ENCODE results near the gene EFTUD2.

EFTUD2 gene

DNA sequence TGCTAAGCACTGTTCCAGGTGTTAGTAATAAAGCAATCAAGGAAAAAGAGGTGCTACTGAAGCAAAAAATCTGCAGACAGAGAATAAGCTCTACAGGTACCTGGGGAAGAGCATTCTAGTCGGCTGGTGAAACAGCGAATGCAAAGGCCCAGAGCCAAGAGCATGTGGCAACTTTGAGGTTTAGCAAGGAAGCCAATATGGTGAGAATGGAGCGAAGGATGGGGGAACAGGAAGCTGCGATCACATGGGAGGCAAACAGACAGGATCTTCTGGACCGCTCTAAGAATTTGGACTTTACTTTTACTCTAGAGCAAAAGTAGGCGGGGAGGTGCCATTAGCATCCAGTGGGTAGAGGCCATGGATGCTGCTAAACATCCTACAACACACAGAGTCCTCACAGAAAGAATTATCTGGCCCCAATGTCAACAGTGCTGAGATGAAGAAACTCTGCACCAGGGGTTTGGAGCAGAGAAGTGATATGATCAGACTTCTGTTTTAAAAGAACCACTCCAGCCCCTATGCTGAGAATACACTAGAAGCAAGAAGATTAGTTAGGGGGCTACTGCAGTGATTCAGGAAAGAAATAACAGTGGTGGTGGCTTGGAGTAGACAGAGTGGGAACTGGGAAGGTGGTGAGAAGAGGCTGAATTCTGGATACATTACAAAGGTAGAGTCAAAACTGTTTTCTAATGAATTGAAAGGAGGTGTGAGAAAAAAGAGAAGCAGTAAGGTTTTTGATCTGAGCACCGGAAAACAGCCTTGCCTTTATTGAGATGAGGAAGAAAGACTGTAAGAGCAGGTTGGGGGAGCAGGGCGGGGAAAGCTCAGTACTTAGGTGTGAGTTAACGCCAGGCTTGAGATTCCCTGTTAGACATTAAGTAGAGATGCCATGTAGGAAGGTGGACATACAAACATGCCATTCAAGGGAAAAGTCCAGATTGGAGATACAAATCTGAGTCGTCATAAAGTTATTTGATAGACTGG, 11.0 kb downstream of the EFTUD2 start:
- no peak for DNase-seq (ENCODE audit: low read depth in 3 of 3)

DNA sequence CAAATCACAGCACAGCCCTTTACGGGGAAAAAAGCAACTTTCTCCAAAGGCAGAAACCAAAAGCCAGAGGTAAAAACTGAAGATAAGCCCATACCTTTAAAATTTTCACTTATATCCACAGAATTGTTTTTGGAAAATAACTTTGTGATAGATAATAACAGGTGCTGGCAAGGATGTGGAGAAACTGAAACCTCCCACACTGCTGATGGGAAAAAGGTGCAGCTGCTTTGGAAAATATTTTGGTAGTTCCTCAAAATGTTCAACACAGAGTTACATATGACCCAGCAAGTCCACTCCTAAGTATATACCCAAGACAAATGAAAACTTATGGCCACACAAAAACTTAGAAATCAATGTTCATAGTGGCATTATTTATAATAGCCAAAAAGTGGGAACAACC, 12.2 kb downstream of the EFTUD2 start:
- DNase-seq (ENCODE audit: low read depth in 3 of 3) = no peak

DNA sequence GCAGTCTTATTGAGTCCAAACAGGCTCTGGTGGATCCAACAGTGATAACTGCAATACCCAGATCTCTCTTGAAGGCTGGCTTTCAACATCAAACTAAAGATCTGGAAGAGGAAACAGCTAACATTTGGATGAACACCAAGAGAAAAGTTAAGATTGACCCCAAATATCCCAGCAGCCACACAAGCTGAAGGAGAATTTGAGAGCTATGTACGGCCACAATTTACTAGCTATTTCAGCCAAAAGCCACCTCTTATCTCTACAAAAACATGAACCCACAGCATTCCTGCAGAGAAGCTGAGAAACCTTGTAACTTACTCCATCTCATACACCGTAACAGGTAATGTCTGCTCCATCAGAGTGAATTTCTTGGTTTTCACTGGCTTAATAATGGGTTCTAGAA, 14.3 kb downstream of the EFTUD2 start:
- no peak for DNase-seq (ENCODE audit: low read depth in 3 of 3)

- no peak for DNase-seq (ENCODE audit: low read depth in 3 of 3)
Observed at GRCh38 chr17:44881145-44881544, 18.1 kb downstream of the EFTUD2 start.

DNA sequence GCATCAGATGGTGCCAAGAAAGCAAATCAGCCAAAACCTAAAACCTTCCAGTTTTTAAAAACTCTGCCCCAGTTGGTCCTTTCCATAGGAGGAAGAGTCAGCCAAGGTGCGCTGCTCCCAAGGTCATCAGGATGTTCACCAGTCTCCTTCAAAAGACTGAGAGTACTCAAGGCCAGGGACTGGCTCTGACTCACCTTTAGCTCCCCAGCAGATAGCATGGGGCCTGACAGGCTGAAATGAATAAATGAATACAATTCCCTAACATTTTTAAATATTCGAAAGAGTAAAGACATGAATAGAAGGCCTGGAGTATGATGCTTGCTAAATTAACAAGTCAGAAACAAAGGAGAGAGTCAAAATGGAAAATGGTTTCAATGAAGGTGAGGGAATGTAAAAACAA, 19.2 kb downstream of the EFTUD2 start:
- DNase-seq (ENCODE audit: low read depth in 3 of 3) = no peak

DNA sequence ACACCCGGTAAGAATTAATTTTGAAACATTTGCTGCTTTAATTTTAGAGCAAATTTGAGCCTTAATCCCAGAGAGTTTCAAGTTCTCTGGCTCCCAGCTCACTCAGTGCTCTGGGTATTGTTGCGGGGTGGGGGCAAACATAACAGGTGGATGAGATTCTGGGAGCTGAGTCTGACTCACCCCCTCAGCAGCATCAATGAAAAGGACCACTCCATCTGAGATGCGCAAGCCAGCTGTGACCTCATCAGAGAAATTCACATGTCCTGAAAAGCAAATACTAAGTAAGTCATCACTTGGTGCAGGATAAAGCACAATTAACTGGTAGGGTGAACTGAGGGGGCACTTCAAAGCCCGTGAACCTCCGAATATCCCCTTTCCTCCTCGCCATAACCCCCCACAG, 19.9 kb downstream of the EFTUD2 start:
- DNase-seq (ENCODE audit: low read depth in 3 of 3) = no peak

- no peak for DNase-seq (ENCODE audit: low read depth in 3 of 3)
Observed at GRCh38 chr17:44878627-44879221, 20.5 kb downstream of the EFTUD2 start.

DNA sequence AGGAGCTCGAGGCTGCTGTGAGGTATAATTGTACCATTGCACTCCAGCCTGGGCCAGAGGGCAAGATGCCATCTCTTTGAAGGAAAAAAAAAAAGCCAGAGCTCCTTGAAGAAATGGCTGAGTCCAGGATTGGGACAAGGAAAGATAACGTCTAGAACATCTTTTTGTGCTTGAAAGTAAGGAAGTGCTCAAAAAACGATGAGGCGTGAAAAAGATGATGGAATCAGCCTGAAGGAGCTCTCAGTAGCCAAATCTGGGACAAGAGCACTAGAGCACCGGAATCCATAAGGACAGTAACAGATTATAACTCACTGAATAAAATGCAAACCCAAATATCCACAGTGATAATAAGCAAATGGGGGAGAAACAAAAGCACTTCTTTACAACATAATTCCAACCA, 22.1 kb downstream of the EFTUD2 start:
- DNase-seq (ENCODE audit: low read depth in 3 of 3) = no peak

- DNase-seq (ENCODE audit: low read depth in 3 of 3) = no peak
Observed at GRCh38 chr17:44875761-44876160, 23.5 kb downstream of the EFTUD2 start.

GRCh38 chr17:44872131-44872768, 27.0 kb downstream of the EFTUD2 start:
- no peak for DNase-seq (ENCODE audit: low read depth in 3 of 3)

DNA sequence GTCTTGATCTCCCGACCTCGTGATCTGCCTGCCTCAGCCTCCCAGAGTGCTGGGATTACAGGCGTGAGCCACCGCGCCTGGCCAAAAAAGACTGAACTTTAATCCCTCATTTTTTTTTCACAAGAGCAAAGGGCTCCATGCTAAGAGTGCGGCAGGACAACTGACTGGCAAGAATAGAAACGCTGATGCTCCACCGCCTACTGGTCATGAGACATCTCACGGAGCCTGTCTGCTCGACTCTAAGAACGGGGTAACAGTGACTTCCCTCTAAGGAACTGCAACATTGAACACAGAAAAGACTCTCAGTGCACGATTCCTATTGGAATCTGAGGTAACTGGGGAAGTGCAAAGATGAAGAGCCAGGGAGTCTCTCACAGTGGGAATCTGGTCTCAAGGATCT, 27.7 kb downstream of the EFTUD2 start:
- DNase-seq (ENCODE audit: low read depth in 3 of 3) = no peak

- no peak for DNase-seq (ENCODE audit: low read depth in 3 of 3)
Observed at GRCh38 chr17:44867841-44868240, 31.4 kb downstream of the EFTUD2 start.

- no peak for DNase-seq (ENCODE audit: low read depth in 3 of 3)
Observed at GRCh38 chr17:44865931-44866330, 33.3 kb downstream of the EFTUD2 start.

DNA sequence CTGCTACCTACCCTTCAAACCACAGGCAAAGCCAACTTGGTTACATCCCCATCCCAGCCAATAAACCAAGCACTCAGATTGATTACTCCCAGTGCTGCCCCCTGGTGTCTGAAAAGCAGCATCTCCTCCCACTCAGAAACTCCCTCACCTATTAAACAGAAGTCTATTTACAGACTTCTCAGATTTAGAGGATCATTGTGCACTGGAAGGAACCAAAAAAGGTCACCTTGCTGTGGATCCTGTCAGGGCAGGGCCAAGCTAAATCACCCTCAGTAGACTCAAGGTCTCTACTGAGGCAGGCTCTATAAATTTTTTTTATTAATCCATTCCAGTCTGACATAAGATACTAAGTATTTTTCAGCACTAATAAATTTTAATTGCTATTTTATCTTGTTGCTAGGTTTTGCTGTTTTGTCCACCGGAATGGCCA, 34.0 kb downstream of the EFTUD2 start:
- DNase-seq (ENCODE audit: low read depth in 3 of 3) = peak; percentile 40 to 60 (median 43)

DNA sequence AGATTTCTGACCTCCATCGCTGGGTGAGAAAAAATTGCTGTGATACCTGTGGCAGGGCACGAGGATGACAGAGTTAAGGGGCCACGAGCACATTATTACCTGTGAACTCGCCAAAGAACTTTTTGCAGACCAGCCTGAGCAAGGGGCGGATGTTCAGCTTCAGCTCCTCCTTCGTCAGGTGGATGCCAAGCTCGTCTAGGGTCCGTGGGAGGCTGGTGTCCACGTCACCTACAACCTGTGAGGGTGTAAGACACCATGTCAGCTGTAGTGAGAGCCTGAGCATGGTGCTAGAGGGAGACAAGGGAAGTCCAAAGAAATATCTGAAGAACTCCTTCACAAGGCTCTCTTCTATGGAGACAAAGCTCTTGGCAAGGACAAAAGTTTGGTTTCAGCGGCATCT, 34.4 kb downstream of the EFTUD2 start:
- no peak for DNase-seq (ENCODE audit: low read depth in 3 of 3)

DNA sequence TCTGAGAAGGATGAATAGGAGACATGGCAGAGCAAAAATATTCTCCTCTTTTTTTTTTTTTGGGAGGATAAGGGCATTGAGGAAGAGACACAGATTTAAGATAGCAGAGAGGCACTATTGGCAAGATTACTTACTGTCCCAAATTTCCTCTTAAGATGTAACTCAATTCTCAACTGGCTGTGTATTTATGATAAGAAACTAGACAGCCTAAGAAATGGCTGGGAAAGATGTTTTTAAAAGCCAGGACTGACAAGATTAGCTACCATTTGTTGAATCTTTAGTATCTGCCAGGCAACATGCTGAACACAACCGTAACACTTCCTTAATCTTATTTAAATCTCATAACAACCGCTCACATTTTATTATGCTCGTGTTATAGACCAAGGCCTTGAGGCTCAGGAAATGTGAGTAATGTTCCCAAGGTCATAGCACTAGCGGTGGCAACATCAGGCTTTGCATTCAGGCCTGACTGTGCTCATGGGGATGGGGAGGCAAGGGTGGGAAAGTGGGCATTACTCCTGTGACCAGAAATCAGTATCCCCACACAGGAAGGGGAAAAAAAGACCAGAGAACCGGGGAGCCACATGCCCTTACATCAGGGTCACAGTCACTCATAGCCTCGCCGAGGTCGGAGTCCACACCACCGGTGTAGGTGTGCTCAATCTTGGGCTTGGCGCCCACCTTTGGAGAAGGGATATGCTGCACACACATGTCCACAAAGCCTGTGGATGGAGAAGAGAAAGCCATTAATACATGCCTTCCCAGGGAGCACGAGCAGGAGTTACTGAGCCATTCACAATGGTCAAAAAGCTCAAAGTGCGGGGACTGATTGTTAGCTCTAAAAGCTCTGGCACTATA, 36.0 kb downstream of the EFTUD2 start:
- no peak for DNase-seq (ENCODE audit: low read depth in 3 of 3)

- no peak for DNase-seq (ENCODE audit: low read depth in 3 of 3)
Observed at GRCh38 chr17:44862278-44862914, 36.8 kb downstream of the EFTUD2 start.

DNA sequence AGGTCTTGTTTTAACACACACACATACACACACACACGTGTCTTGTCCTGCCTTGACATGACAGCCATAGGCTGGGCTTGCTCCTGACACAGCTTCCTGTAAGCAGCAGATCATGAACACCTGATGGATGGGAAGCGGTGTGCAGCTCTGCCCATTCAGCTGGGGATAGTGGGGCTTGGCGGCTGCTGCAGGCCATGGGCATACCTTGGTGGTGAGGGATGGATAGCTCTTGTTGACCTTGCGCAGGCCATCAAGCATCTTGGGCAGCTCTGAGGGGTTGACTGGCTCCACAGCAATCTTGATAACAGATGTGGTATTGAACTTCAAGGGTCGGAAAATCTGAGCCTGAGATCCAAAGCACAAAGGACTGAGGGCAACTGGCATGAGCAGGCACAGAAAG, 39.5 kb downstream of the EFTUD2 start:
- DNase-seq (ENCODE audit: low read depth in 3 of 3) = no peak

DNA sequence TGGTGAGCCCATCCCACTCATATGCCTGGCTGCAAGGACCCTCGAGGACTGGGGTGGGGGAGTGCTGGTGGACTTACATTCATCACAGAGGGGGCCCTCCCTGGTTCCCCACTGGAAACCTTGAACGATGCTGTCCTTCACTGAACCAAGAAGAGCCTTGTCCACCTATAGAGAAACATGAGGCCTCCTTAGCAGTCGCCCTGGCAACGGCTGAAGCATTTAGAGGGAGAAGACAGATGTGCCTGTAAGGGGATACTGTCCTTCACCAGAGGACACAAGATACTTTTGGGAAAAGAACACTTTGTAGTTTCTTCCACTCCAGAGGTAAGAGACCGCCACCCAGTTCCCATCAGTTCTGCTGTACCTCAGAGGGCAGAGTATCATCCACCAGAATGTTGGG, 45.1 kb downstream of the EFTUD2 start:
- DNase-seq (ENCODE audit: low read depth in 3 of 3) = no peak

DNA sequence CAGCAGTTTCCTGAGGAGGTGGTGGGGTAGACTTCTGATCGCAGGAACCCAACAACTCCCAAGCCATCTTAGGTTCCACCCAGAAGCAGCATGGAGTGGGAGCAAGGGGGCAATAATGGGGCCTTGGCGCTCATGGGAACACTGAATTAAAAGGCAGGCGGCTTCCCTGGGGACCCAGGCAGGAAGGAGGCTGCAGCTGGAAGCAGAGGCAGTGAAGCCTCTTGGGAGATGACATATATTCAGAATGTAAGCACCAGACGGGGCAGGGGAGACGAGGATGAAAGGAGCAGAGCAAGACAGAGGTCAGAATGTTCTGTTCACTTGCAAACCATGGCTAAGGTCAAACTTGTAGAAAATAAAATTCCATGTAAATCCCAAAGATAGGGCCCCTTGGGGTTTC, 48.6 kb downstream of the EFTUD2 start:
- no peak for DNase-seq (ENCODE audit: low read depth in 3 of 3)

DNA sequence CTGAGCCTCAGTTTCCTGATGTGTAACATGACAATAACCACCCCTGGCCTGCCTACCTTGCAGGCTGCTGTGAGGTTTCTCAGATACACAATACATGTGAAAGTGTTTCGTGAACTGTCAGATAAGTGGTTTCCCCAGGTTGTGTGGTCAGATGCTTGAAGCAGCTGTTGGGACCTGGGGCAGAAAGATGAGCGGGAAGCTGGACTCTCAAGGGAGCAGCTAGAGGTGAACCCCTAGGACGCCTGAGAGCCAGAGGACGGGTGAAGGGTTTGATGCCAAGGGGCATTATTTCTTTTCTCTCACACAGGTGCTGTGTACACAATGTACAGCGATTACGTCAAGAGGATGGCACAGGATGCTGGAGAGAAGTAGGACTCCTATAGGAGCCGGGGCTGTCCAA, 49.2 kb downstream of the EFTUD2 start:
- no peak for DNase-seq (ENCODE audit: low read depth in 3 of 3)

All from stimulated activated CD4-positive, alpha-beta T cell treated with anti-CD3 and anti-CD28 coated beads, TNF-alpha, amount 100 ng/mL, for 24 hours (primary cell).